ENCODE results near the gene JAM3. TPM values are rescaled to one million over a fixed set of nuclear protein-coding genes. Genes with fewer than 3 reads are reported as not detected.

JAM3 gene
- polyA plus RNA-seq, 4 donors: 50.8 to 61.4 (median 56.8) TPM

- DNase-seq (ENCODE audit: low read depth in 4 of 4, low spot score in 3 of 4): no peak
Observed at GRCh38 chr11:134140961-134141490, 72.2 kb downstream of the JAM3 start.

- DNase-seq (ENCODE audit: low read depth in 4 of 4, low spot score in 3 of 4): no peak
Observed at GRCh38 chr11:134142536-134142935, 73.7 kb downstream of the JAM3 start.

GRCh38 chr11:134143801-134144200, 74.9 kb downstream of the JAM3 start:
- DNase-seq (ENCODE audit: low read depth in 4 of 4, low spot score in 3 of 4): no peak

- DNase-seq (ENCODE audit: low read depth in 4 of 4, low spot score in 3 of 4): no peak
Observed at GRCh38 chr11:134144744-134145143, 75.9 kb downstream of the JAM3 start.

- DNase-seq (ENCODE audit: low read depth in 4 of 4, low spot score in 3 of 4): no peak
Observed at GRCh38 chr11:134145715-134146114, 76.8 kb downstream of the JAM3 start.

- DNase-seq (ENCODE audit: low read depth in 4 of 4, low spot score in 3 of 4): no peak
Observed at GRCh38 chr11:134146598-134146997, 77.7 kb downstream of the JAM3 start.

GRCh38 chr11:134149371-134149770, 80.5 kb downstream of the JAM3 start:
- no peak for DNase-seq (ENCODE audit: low read depth in 4 of 4, low spot score in 3 of 4)

GRCh38 chr11:134150195-134150903, 81.5 kb downstream of the JAM3 start:
- DNase-seq (ENCODE audit: low read depth in 4 of 4, low spot score in 3 of 4): no peak

GRCh38 chr11:134151083-134151747, 82.3 kb downstream of the JAM3 start:
- no peak for DNase-seq (ENCODE audit: low read depth in 4 of 4, low spot score in 3 of 4)

GRCh38 chr11:134152696-134153095, 83.8 kb downstream of the JAM3 start:
- no peak for DNase-seq (ENCODE audit: low read depth in 4 of 4, low spot score in 3 of 4)

- no peak for DNase-seq (ENCODE audit: low read depth in 4 of 4, low spot score in 3 of 4)
Observed at GRCh38 chr11:134153147-134153905, 84.5 kb downstream of the JAM3 start.

GRCh38 chr11:134154441-134154840, 85.6 kb downstream of the JAM3 start:
- DNase-seq (ENCODE audit: low read depth in 4 of 4, low spot score in 3 of 4): no peak

- DNase-seq (ENCODE audit: low read depth in 4 of 4, low spot score in 3 of 4): no peak
Observed at GRCh38 chr11:134155456-134155855, 86.6 kb downstream of the JAM3 start.

GRCh38 chr11:134155946-134156865, 87.3 kb downstream of the JAM3 start:
- DNase-seq (ENCODE audit: low read depth in 4 of 4, low spot score in 3 of 4): no peak

GRCh38 chr11:134157451-134157850, 88.6 kb downstream of the JAM3 start:
- DNase-seq (ENCODE audit: low read depth in 4 of 4, low spot score in 3 of 4): no peak

- DNase-seq (ENCODE audit: low read depth in 4 of 4, low spot score in 3 of 4): no peak
Observed at GRCh38 chr11:134158023-134158422, 89.2 kb downstream of the JAM3 start.

- no peak for DNase-seq (ENCODE audit: low read depth in 4 of 4, low spot score in 3 of 4)
Observed at GRCh38 chr11:134159652-134160051, 90.8 kb downstream of the JAM3 start.

- no peak for DNase-seq (ENCODE audit: low read depth in 4 of 4, low spot score in 3 of 4)
Observed at GRCh38 chr11:134164490-134165370, 95.9 kb downstream of the JAM3 start.

- DNase-seq (ENCODE audit: low read depth in 4 of 4, low spot score in 3 of 4): no peak
Observed at GRCh38 chr11:134170177-134170918, 101.5 kb downstream of the JAM3 start.

Measured in right renal pelvis (tissue), 4 donors.